ENCODE results near the gene TRIM59. TPM values are rescaled to one million over a fixed set of nuclear protein-coding genes. Genes with fewer than 3 reads are reported as not detected.
"Not testable (repeated sequence)": the region's sequence is repeated elsewhere in the genome, so short reads cannot be mapped to it uniquely, and the experiment has no call there.

Gene TRIM59
- polyA plus RNA-seq, 3 donors: 0.22 to 0.72 (median 0.22) TPM

DNA sequence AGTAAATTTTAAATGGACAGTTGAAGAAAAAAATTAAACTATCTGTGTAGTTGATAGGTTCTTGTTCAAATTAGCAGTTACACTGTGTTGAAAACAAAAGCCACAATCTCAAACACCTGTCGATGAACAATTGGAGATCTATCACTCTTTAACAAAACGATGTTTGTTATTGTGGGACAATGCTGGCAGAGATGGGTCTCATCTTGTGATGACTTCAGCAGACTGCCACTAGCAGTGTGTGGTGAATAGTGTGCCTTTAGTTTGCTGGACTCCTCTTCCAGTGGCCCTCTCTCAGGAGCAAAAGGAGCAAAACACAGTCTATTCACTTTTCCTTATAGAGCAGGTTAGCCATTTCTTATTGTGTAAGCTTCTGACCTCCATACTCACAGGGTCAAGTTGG, 14.7 kb upstream of the TRIM59 start:
- no peak overlapping the region for H3K27ac ChIP-seq (ENCODE audit: low read depth, low read length)

DNA sequence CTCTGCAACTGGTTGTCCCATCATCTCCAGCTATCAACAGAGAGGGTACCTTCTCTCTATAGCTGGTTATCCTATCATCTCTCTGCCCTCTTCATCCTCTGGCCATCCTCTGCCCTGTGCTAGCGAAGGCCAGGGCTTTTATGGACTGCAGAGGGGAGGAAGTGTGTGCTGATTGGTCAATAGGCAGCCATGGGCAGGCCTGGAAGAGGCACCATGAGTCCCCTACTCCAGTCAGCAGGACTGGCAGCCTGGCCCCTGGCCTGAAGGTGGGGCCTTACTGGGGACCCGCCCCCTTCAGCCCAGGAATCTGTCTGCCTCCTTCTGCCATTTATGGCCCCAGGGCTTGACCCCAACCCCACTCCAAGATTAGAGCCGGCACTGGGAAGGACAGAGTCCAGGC, 10.4 kb upstream of the TRIM59 start:
- WGBS, 3 donors: 80 to 86% (median 84%) methylated on average over 3 of the region's 3 CpGs
- no peak overlapping the region for H3K27ac ChIP-seq (ENCODE audit: low read depth, low read length)

More for the DNA sequence above, 14.7 kb upstream of the TRIM59 start:
- whole genome bisulfite sequencing, 3 donors: 55 to 94% (median 88%) methylated on average over 2 of the region's 2 CpGs

DNA sequence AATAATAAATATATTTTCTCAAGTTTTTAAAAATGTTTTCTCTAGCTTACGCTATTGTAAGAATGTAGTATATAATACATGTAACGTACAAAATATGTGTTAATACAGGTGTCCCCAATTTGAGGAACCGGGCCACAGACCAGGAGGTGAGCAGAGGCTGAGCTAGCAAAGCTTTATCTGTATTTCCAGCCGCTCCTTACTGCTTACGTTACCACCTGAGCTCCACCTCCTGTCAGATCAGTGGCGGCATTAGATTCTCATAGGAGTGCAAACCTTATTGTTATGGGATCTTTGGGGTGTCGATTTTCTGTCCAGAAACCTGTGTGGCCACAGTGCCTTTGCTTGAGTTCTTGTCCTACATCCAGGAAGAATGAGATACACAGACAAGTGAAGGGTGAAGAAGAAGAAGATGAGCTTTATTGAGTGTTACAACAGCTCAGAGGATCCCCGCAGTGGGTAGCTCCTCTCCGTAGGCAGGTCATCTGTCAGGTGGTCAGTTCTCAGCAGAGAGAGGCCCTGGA, 9.9 kb upstream of the TRIM59 start:
- H3K27ac ChIP-seq (ENCODE audit: low read depth, low read length): no peak overlapping the region
- 88 to 91% (median 89%) methylated on average over 9 of the region's 9 CpGs for WGBS, 3 donors

DNA sequence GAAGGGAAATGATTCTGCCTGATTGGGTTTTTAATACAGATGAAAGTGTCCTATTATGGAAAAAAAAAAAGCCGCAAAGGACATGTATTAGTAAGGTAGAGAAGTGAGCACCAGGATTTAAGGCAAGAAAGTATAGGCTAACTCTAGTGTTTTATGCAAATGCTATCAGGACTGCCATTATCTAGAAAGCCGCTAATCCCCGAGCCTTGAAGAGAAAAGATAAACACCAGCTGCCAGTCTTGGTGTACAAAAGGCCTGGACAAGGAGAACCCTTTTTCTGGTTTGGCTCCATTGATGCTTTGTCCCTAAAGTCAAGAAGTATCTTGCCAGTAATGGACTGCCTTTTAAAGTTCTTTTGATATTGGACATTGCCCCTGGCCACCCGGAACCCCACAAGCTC, 8.6 kb upstream of the TRIM59 start:
- no peak overlapping the region for H3K27ac ChIP-seq (ENCODE audit: low read depth, low read length)
- 53 to 85% (median 82%) methylated on average over 4 of the region's 4 CpGs for WGBS, 3 donors

DNA sequence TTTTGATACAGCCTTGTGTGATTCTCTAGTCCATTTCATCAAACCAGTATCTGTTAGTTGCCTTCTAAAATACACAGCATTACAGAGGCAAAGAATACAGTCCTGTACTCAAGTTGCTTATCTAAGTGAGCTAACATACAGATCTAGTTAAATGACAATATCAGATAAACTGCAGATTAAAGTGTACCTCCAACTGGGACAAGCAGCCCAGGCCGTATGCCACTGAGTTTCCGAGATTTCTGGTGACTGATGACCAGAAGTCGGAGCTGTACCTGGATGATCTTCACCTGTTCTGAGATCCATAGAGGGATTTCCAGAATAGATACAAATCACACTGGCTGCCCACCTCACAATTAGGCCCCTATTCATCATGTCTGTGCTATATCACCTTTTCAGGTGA, 6.3 kb upstream of the TRIM59 start:
- no peak overlapping the region for H3K27ac ChIP-seq (ENCODE audit: low read depth, low read length)
- WGBS, 3 donors: 79 to 95% (median 91%) methylated on average over 3 of the region's 3 CpGs

DNA sequence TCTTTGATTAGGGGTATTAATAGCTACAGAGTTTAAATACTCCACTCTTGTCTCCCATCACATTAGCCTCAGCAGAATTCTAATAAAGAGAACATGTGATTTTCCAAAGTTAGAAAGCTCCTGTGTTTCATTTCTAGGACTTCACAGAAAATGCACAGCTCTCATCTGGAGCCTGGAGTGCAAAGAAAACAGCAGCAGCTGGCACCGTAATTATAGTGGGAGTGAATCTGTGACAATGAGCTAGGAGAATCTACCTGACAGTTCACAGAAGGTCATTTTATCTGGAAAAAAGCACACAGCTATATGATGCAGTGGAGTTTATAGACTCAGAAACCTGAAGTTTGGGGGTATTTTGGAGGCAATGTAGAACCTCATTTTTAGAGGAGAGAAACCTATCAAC, 5.4 kb upstream of the TRIM59 start:
- 63 to 74% (median 67%) methylated on average over 1 of the region's 1 CpG for whole genome bisulfite sequencing, 3 donors
- H3K27ac ChIP-seq (ENCODE audit: low read depth, low read length): no peak overlapping the region

DNA sequence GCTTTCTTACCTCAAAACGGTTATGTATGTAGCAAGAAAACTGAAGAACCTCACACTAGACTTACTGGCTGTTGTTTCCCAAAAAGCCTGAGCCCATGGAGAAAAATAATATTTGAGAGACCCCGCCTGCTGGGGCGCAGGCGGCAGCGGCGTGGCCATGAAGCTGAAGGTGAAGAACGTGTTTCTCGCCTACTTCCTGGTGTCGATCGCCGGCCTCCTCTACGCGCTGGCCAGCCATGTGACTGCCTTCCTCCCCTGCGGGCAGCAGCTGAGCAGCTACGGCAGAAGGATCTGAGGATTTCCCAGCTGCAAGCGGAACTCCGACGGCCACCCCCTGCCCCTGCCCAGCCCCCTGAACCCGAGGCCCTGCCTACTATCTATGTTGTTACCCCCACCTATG, 2.7 kb upstream of the TRIM59 start:
- H3K27ac ChIP-seq (ENCODE audit: low read depth, low read length): not testable (repeated sequence)
- 94 to 98% (median 96%) methylated on average over 15 to 19 of the region's 19 CpGs for WGBS, 3 donors

DNA sequence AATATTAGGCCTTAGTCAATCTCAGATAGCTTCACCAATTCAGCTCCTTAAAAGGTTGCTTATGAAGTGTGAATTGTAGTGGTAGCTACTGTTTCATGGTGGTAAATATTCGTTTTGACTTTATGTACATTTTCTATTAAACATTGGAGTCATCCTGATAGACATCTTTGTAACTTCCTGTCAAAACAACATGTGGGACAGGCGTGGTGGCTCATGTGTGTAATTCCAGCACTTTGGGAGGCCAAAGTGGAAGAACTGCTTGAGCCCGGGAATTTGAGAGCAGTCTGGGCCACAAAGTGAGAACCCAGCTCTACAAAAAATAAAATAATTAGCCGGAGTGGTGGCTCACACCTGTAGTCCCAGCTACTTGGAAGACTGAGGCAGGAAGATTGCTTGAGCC, 2.0 kb upstream of the TRIM59 start:
- WGBS, 3 donors: 86 to 94% (median 89%) methylated on average over 4 of the region's 4 CpGs
- no peak overlapping the region for H3K27ac ChIP-seq (ENCODE audit: low read depth, low read length)

DNA sequence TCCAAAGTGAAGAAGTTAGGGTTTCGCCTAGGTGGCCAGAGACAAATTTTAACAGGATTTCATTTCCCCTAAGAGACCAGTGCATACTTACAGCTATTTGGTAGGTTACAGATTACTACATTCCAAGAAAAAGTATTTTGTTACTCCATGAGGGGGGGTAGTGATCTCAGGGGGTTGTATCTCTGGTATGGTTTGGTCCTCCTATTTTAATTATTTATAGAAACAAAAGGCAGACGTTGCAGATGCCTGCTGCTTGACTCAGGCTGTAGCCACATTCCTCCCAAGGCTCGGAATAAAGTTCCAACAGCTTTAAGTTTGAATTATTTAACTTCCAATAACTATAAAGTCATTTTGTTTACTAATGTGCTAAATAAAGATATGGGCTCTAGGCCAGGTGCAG, 1.3 kb upstream of the TRIM59 start:
- 70 to 81% (median 76%) methylated on average over 3 of the region's 3 CpGs for WGBS, 3 donors
- H3K27ac ChIP-seq (ENCODE audit: low read depth, low read length): no peak overlapping the region

DNA sequence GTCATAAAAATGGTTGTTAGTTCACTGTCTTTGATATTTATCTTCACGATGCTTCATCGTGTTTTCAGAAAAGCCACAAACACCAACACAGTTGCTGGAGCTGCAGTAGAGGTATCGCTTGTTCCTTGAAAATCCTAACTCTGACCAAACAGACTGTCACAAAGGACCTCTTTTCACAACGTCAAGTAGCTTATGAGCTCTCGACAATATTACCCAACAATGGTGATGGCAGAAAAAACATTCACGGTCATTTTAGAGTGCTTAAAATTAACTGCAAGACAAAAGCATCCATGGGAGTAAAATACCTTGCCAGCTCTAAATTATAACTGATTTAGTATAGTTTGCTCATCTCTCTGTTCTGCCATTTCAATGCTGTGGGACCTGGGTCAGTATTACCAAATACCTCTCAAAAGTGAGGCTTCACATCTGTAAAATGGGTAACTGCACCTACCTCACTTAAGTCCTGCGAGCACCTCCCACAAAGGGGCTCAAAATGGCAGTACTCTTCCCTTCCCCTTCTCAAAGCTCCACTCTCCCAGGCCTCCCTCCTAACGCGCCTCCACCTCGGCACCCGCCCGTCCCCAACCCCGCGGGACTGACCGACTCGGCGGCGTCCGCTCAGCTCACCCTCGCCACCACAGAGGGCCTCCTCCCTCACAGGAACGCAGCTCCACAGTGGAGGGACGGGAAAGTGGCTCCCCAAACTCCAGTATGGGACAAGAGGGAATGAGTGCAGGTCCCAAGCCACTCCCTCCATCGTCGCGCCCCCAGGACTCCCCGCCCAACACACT, 546 bp downstream of the TRIM59 start:
- no peak overlapping the region for H3K27ac ChIP-seq (ENCODE audit: low read depth, low read length)
- 3 to 4% (median 4%) methylated on average over 26 of the region's 26 CpGs for WGBS, 3 donors

DNA sequence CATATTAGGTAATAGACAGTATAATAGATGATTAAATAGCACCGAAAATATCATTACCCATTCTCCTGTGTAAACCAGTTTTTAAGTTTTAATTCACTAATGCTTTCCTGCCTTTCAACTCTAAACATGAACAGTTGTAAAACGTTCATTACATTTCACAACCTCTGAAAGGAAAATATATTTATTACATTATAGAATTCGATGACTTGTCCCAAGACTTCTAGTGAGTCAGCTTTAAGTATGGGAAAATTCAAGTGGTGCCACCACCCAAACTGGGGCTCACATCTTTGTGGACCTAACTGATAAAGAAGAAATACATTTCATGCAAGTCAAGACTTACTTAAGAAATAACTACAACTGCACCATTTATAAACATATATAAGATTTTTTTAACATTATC, 2.0 kb downstream of the TRIM59 start:
- WGBS, 3 donors: 67 to 75% (median 69%) methylated on average over 3 of the region's 3 CpGs
- H3K27ac ChIP-seq (ENCODE audit: low read depth, low read length): no peak overlapping the region

DNA sequence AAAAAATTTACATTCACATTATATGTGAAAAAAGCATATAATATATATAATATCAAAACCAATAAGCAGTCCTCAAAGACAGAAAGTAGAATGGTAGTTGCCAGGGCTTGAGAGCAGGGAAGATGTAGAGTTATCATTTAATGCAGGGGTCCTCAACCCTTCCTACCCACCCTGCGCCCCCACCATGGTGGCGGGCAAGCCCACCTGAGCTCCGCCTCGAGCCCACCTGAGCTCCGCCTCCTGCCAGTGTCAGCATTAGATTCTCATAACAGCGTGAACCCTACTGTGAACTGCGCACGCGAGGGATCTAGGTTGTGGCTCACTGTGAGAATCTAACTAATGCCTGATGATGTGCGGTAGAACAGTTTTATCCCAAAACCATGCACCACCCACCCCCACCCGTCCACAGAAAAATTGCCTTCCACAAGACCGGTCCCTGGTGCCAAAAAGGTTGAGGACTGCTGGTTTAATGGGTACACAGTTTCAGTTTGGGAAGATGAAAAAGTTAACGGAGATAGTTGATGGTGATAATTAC, 3.0 kb downstream of the TRIM59 start:
- no peak overlapping the region for H3K27ac ChIP-seq (ENCODE audit: low read depth, low read length)
- WGBS, 3 donors: 97 to 98% (median 98%) methylated on average over 13 of the region's 13 CpGs

DNA sequence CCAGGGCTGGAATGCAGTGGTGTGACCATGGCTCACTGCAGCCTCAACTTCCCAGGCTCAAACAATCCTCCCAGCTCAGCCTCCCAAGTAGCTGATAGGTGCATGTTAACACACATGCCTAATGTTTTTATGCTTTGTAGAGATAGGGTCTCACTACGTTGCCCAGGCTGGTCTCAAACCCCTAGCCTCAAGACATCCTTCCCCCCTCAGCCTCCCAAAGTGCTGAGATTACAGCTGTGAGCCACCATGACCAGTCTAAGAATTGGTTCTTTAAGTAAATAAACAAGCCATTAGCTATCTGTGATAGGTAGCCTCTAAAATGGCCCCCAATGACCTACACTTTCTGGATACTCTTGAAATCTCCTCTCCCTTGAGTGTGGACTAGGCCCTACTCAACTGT, 3.7 kb downstream of the TRIM59 start:
- WGBS, 3 donors: 92 to 100% (median 98%) methylated on average over 1 of the region's 1 CpG
- H3K27ac ChIP-seq (ENCODE audit: low read depth, low read length): no peak overlapping the region

DNA sequence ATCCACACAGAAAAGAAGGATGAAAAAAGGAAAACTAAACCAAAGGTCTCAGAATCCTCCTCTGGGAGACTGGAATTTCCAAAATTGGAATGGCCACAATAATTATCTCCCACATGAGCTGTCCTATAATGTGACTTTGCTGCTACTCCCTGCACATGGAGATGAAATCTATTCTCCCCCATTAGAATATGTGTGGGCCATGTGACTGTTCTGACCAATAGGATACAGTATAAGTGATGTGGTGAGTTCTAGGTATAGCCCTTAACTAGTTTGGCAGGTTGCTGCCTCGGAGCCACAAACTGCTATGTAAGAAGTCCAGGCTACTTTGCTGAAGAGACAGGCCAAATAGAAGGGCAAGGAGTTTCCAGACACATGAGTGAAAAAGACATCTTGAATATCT, 5.2 kb downstream of the TRIM59 start:
- WGBS, 3 donors: 94 to 97% (median 95%) methylated on average over 1 of the region's 1 CpG
- no peak overlapping the region for H3K27ac ChIP-seq (ENCODE audit: low read depth, low read length)

DNA sequence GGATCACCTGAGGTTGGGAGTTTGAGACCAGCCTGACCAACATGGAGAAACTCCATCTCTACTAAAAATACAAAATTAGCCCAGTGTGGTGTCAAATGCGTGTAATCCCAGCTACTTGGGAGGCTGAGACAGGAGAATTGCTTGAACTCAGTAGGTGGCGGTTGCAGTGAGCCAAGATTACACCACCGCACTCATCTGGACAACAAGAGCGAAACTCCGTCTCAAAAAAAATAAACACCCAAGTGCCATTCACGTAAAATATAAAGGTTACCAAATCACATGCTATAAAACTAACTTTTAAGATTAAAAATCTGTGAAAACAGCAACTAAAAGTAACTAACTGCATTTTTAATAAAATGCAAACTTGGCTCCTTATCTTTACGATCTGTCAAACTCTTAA, 8.9 kb downstream of the TRIM59 start:
- no peak overlapping the region for H3K27ac ChIP-seq (ENCODE audit: low read depth, low read length)
- WGBS, 3 donors: 98 to 99% (median 98%) methylated on average over 7 of the region's 7 CpGs

DNA sequence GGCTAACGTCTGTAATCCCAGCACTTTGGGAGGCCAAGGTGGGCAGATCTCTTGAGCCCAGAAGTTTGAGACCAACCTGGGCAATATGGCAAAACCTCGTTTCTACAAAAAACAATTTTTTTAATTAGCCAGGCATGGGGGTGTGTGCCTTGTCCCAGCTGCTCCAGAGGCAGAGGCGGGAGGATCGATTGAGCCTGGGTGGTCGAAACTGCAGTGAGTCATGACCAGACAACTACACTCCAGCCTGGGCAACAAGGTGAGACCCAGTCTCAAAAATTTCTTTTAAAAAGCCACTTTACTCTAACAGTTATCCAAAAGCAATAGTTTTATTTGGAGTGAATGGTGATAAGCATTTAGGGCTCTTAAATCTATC, 12.5 kb downstream of the TRIM59 start:
- WGBS, 3 donors: 73 to 94% (median 81%) methylated on average over 5 of the region's 5 CpGs
- H3K27ac ChIP-seq (ENCODE audit: low read depth, low read length): no peak overlapping the region

DNA sequence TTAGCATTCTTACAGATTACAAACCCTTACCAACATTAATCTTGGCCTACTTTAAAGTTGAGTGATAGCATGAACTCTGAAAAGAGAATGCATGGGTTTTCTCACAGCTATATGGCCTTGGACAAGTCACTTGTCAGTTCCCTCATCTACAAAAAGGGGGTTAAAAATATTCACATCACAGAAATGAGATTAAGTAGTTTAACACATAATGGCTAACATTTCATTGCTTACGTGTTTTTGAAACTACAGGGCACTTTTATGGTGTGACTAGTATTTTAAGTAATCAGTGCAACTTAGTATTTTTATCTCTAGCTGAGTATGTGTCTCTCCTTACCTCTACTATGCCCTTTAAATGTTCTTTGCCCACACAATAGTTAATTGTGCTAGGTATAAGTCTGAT, 13.8 kb downstream of the TRIM59 start:
- WGBS, 3 donors: 86 to 93% (median 89%) methylated on average over 1 of the region's 1 CpG
- no peak overlapping the region for H3K27ac ChIP-seq (ENCODE audit: low read depth, low read length)

DNA sequence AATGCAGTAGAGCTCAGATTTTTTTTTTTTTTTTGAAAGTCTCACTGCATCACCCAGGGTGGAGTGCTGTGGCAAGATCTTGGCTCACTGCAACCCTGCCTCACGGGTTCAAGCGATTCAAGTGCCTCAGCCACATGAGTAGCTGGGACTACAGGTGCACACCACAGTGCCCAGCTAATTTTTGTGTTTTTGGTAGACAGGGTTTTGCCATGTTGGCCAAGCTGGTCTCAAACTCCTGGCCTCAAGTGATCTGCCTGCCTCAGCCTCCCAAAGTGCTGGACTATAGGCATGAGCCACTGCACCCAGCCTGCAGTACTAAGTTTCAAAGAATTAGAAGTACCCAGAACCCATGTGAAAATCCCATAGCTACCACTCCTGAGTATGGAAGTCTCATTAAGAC, 14.5 kb downstream of the TRIM59 start:
- no peak overlapping the region for H3K27ac ChIP-seq (ENCODE audit: low read depth, low read length)
- 90 to 97% (median 95%) methylated on average over 2 of the region's 2 CpGs for WGBS, 3 donors

DNA sequence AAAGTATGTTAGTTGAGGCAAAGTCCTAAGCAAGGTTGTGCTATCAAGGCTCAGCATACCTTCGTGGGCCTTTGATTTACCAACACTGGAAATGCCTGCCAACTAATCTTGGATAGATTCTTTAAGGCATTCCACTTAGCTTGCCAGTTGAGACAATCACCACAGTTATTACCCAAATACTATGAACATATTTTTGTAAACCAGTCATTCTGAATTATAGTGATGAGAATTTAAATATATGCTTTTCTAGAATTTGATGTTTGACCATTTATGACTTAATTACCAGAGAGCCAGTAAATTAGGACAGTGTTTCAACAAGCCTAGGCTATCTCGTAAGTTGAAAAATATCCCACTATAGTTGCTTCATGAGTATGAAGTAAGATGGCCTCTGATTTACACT, 15.5 kb downstream of the TRIM59 start:
- WGBS, 3 donors: 70 to 76% (median 72%) methylated on average over 2 of the region's 2 CpGs
- H3K27ac ChIP-seq (ENCODE audit: low read depth, low read length): no peak overlapping the region

DNA sequence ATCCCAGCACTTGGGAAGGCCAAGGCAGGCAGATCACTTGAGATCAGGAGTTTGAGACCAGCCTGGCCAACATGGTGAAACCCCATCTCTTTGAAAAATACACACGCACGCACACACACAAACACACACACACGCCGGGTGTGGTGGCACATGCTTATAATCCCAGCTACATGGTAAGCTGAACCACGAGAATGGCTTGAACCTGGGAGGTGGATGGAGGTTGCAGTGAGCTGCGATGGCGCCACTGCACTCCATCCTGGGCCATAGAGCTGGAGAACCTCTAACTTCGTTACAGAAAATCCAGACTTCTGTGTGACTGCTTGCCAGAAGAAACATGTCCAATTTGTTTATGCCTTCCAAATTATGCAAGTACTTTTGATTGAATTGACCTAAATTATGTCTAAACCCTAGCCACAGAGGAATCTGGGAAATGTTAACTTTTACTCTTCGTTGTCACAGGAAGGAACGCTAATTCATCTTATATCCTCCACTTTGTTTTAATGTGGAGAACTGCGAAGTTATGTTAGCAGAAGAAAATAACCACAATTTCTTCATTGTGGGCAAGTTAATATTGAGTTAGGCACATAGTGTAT, 21.7 kb downstream of the TRIM59 start:
- H3K27ac ChIP-seq (ENCODE audit: low read depth, low read length): no peak overlapping the region
- WGBS, 3 donors: 90 to 94% (median 90%) methylated on average over 11 of the region's 11 CpGs
